NCI-H2107 treated with DMSO at 0.1 percent for 48 hours (cell line): ENCODE results near the gene PTPRG.

Experiments
- DNase-seq: peaks from one replicate; lab custom pipeline; 2025; ENCODE audit not compliant: unreplicated experiment; lab: John Stamatoyannopoulos, UW

The PTPRG gene

DNA sequence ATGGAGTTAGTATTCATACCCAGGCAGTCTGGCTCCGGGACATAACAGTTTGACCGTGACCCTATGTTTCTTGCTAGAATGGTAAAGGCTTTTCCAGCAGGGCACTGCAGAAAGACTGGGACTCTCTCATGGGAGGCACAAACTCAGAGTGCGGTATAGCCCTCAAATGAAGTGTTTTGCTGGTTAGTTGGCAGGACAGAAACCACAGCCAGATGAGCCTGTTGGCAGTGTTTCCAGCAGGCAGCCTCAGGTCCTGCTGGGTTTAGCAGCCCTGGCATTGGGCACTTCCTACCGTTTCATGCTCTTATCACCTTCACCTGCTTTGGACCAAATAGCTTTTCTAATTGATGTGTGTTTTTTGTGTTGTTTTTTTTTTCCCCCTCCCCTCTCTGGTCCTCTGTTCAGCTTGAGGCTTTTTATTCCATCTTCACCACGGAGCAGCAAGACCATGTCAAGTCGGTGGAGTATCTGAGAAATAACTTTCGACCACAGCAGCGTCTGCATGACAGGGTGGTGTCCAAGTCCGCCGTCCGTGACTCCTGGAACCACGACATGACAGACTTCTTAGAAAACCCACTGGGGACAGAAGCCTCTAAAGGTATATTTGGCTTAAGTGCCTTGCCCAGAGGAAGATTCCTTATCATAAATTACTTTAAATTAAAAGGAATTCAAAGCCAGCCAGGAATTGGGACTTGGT, 606.3 kb downstream of the PTPRG start:
- DNase-seq, result no peak

DNA sequence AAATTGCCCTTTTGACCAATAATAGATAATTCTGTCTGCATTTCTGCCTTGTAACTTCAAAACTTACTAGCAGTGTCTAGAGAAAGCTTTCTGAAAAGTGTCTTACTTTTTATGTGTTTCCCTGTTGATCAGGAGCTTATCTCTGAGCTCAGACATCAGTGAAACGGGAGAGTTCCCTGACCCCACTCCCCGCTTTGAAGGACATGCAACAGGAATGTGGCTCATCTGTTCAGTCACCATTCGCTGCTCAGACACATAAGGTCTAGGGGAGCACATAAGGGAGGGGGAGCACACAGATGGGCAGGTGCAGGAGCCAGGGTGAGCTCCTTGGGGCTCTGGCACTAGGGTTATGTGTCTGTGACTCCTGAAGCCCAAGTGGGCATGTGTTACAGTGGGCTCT, 607.0 kb downstream of the PTPRG start:
- DNase-seq, result no peak

DNA sequence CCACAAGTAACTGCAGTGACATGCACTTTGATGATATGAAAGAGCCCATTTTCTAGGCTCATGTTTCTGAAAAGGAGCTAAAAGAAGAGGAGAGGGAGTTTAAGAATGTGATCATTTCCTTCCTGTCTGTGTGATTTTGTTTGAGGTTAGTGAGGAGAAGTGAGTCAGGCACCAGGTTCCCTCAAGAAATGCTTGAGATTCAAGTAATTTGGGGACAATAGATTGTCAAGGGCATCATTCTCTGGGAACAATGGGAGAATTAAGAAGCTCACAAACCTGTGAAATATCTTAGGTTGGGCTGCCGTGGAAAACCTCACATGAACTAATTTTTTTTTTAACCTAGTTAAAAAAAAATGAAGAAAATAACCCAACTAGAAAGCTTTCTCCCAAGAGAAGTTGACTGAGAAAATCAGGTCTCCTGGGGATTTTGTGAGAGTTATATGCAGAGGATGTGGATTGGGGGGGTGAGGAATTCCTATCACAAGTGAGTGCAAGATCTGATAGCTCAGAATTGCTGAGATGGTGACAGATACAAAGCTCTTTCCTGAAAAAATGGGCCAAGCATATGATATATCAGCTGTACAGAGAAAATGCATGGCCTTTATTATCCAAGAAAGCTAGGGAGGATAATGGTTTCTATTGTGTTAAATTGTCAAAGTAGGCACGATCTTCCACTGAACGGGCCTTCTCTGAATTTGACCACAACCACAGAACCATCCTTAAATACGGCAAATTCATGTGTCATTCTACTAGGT, 608.7 kb downstream of the PTPRG start:
- no peak for DNase-seq

- DNase-seq, result no peak
Measured at GRCh38 chr3:62171789-62172188, 610.4 kb downstream of the PTPRG start.

DNA sequence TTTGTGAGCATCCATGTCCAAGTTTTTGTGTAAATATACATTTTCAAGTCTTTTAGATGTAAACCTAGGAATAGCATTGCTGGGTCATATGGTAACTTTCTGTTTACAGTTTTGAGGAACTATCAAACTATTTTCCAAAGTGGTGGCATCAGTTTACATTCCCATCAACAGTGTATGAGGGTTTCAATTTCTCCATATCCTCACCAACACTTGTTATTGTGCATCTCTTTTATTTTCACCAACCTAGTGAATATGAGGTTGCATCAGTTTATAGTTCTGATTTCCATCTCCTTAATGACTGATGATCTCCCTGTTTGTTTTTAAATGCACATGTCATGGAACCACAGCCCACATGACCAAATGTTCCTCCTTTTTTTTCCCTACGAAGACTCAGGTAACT, 610.8 kb downstream of the PTPRG start:
- DNase-seq, result no peak

GRCh38 chr3:62173939-62174515, 612.7 kb downstream of the PTPRG start:
- DNase-seq, result no peak

DNA sequence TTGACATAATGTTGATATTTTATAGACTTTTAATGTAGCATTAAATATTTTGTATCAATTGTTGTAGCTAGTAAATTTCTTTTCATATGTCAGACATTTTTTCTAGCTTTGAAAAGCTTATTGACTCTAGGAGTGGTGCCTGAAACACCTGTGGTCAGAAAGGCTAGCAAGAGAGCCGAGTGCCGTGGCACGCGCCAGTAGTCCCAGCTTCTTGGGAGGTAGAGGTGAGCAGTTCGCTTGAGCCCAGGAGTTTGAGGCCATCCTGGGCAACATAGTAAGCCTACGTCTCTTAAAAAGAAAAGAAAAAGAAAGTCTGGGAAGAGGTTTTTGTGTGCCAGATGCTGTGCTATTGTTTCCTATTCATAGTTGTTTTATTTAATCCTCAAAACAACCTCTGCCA, 613.8 kb downstream of the PTPRG start:
- DNase-seq, result no peak

DNA sequence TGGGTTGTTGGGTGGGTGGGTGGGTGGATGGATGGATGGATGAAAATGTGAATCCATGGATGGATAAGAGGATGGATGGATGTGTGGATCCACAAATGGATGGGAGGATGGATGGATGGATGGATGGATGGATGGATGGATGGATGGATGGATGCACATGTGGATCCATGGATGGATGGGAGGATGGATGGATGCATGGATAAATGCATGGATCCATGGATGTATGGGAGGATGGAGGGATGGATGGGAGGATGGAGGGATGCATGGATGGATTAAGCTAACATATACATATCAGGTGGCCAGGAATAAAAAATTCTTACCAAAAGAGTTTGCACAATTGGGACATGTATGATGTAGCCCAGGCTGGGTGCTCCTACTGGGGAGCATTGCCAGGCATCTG, 616.7 kb downstream of the PTPRG start:
- DNase-seq, result no peak

DNA sequence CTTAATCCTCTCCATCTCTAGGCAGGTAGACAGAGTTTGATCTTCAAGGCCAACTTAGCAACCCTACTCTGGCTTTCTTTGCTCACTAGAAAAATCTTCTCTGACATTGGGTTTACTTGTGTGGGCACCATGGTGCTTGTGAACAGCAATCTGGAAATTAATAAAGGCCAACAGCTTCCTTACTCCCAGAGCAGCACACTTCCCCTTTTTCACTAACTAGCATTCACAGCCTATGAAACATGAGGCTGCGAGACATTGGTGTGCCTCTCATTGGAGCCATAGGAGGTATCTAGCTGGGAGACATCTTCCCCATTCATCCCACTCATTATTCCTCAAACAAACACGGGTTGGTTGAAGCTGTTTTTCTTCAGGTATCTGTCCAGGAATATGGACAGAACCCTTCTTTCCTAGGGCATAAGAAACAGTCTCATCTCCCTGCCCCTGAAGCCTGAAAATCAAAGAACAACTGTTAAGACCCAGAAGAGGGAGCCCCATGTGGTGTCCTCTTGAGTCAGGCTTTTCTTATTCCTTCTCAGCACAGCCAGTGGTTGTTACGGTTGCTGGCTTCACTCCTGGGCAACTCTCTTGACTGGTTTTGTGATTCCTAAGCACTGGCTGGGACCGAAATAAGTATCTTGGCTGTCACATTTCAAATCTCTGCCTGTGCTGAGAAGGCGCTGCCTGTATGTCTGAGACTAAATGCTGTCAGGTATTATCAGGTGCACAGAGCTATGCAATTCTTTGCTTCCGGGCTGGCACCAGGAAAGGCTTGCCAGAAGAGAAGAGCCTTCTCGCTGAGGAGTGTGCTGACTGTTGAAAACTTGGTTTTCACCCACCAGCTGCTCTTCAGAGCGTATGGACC, 617.6 kb downstream of the PTPRG start:
- DNase-seq, result no peak

DNA sequence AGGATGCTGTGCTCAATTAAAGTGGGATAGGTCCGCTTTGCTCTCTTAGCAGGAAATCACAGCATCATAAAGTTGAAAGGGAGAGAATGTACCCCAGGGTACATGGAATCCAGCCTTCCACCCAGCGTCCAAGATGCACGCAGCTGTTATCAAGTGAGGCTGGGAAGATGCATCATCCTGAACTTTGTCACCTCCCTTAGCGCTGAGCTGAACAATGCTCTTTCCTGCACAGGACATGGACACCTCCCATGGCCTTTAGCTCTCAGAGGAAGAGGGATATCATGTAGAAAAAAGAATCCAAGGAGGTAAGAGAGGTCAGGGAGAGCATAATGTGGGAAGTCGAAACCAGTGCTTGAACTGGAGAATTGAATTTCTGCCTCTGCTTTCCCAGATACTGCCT, 619.1 kb downstream of the PTPRG start:
- DNase-seq, result no peak

DNA sequence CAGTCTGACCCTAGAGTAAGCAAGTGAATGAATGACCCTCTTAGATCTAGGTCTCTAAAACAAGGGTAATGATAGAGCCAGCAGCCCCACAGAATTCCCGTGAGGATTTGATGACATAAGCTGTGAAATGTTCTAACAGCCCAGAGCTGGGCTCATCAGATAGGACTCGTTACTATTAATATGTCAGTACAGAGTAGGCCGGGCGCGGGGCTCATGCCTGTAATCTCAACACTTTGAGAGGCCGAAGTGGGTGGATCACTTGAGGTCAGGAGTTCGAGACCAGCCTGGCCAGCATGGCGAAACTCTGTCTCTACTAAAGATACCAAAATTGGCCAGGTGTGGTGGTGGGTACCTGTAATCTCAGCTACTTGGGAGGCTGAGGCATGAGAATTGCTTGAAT, 621.7 kb downstream of the PTPRG start:
- no peak for DNase-seq

- no peak for DNase-seq
Measured at GRCh38 chr3:62183969-62184368, 622.6 kb downstream of the PTPRG start.

GRCh38 chr3:62184559-62184958, 623.2 kb downstream of the PTPRG start:
- no peak for DNase-seq

GRCh38 chr3:62187022-62187431, 625.7 kb downstream of the PTPRG start:
- no peak for DNase-seq

DNA sequence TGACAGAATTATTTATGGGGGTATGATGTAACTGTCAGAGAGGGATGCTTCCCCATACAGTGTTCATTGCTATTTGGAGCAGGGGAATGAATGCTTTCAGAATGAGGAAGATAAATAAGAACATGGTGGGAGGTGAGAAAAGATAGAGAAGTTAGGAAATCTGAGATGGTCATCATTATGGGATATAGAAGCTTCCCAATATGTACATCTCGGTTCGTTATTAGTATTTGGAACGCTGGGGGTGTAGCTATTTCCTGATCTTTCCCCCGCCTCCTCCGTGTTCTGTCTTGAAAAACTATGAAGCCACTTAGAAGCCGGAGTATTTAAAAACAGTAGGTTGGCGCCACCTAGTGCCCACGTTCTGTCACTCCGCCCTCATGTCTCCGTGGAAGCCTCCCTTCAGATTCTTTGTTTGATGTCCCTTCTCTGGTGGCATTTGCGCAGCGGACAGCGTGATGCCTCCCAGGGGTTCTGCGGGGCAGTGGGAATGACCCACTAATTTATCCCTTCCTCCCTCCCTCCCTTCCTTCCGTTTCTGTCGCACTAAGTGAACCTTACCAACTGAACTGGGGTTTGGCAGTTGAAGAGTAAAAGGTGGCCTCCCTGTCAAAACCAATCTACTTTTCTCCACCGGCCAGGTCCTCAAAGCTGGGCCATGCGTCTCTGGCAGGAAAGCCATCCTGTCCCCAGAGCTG, 627.5 kb downstream of the PTPRG start:
- peak; percentile 76 for DNase-seq

GRCh38 chr3:62189376-62189698, 628.0 kb downstream of the PTPRG start:
- no peak for DNase-seq

DNA sequence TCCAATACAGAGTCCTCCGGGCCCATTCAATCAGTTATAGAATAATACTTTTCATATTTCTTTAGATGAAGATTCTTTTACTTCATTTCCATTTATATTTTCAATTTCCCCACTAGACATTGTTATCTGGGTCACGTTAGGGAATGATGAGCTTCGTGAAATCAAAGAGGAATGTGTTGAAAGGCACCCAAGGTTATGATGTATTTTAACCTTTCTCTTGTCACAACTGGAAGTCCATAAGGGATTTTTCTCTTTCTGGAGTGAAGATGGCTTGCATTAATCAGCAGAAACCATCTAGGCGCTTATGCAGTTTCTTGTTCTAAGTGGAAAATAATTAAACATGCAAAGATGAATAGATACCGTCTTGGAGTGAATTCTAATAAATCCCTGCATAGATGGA, 631.5 kb downstream of the PTPRG start:
- DNase-seq, result no peak

- peak; percentile 61 for DNase-seq
Measured at GRCh38 chr3:62193586-62194345, 632.4 kb downstream of the PTPRG start.

DNA sequence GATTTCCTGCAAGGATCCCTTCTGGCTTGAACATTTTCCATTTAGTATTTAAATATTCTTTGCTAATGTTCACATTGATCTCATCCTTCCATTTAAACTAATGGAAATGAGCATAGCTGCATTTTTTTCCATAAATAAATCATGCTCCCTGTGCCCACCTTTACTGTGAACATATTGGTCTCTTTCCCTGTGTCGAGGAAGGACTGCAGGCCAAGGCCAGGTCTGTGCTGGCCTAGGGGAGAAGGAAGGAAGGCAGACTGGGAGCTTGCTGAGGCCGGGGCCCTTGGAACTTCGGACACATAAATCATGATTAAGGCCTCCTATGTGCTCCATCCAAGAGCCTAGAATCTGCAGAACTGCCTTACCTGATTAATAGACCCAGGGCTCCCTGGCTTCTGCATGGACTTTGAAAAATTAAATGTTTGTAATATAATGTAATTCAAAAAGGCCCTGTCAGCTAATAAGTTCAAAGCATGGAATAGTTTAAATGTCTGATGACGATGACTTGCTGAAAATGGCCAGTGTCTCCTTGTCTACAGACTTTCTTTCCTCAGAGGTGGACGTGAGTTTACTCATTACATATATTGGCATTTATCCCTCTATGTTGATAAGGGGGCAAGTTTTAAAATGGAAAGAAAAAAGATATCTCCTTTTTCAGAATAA, 636.1 kb downstream of the PTPRG start:
- DNase-seq, result no peak

- DNase-seq, result no peak
Measured at GRCh38 chr3:62199126-62199525, 637.8 kb downstream of the PTPRG start.
